Endodermal cell (in vitro differentiated cells): ENCODE data around the gene C3orf52. TPM values are rescaled to one million over a fixed set of nuclear protein-coding genes. Genes with fewer than 3 reads are reported as not detected.

Source experiments
- DNase-seq: peaks from one replicate; pipeline ENCODE4 v3.0.0-alpha.2; 2017
- H3K27ac ChIP-seq: 2 replicates; pipeline ENCODE4 v1.5.1; 2013; ENCODE audit warnings: mild to moderate bottlenecking, low read depth, low read length, moderate library complexity
- H3K27me3 ChIP-seq: 2 replicates; pipeline ENCODE4 v1.6.1; 2013; ENCODE audit warnings: mild to moderate bottlenecking, low read length, moderate library complexity; ENCODE audit not compliant: insufficient read depth, control insufficient read depth, poor library complexity, severe bottlenecking
- H3K36me3 ChIP-seq: 2 replicates; pipeline ENCODE4 v1.7.0; 2013; ENCODE audit warnings: mild to moderate bottlenecking, low read length, moderate library complexity; ENCODE audit not compliant: control insufficient read depth, insufficient read depth
- H3K4me1 ChIP-seq: one replicate; pipeline ENCODE4 v1.7.0; 2013; ENCODE audit warnings: low read length; ENCODE audit not compliant: control insufficient read depth, insufficient read depth
- H3K4me3 ChIP-seq: 2 replicates; pipeline ENCODE4 v1.5.1; 2013; ENCODE audit warnings: mild to moderate bottlenecking, low read length, moderate library complexity
- H3K9ac ChIP-seq: 2 replicates; pipeline ENCODE4 v1.6.1; 2013; ENCODE audit warnings: mild to moderate bottlenecking, low read length, moderate library complexity; ENCODE audit not compliant: poor library complexity, severe bottlenecking; ENCODE audit errors: extremely low read depth
- H3K9me3 ChIP-seq: 2 replicates; pipeline ENCODE4 v1.6.1; 2013; ENCODE audit warnings: mild to moderate bottlenecking, low read length, moderate library complexity; ENCODE audit not compliant: control insufficient read depth
- H3K27ac Mint-ChIP-seq: 2 replicates; pipeline ENCODE4 v1.8.0; 2020; ENCODE audit warnings: mixed read lengths
- H3K27me3 Mint-ChIP-seq: 2 replicates; pipeline ENCODE4 v1.8.0; 2021; ENCODE audit warnings: mild to moderate bottlenecking, mixed read lengths; ENCODE audit not compliant: insufficient read depth
- H3K36me3 Mint-ChIP-seq: 2 replicates; pipeline ENCODE4 v1.8.0; 2020; ENCODE audit warnings: low read depth, mixed read lengths
- H3K4me1 Mint-ChIP-seq: 2 replicates; pipeline ENCODE4 v1.8.0; 2020; ENCODE audit warnings: mixed read lengths
- H3K4me3 Mint-ChIP-seq: 2 replicates; pipeline ENCODE4 v1.8.0; 2020; ENCODE audit warnings: mild to moderate bottlenecking, moderate library complexity, mixed read lengths
- H3K9me3 Mint-ChIP-seq: 2 replicates; pipeline ENCODE4 v1.8.0; 2020; ENCODE audit warnings: mild to moderate bottlenecking, mixed read lengths
- WGBS, 2 experiments: methylation state at CpG; one replicate each; pipeline versions ENCODE4 v1.1.5 to v1.1.7; 2013; ENCODE audit warnings: missing lambda C conversion rate in 2 of 2, mixed read lengths in 1 of 2; ENCODE audit not compliant: insufficient coverage in 1 of 2, insufficient read length in 1 of 2; 5-methylcytosine and 5-hydroxymethylcytosine counted together
- total RNA-seq, 2 donors: library from RNA; stranded (reverse); fragmentation: NEBNext Ultra II Directional in 1 of 2; extraction: Animal tissue kit (Norgen Biotek cat#: 25700) in 1 of 2; gene quantifications; 2 replicates in 1 of 2; 3 replicates in 1 of 2; pipeline ENCODE4 v1.2.1, GENCODE V29; 2021
- TF ChIP-seq, protein P1 (sequence below): fragments of 200-600 bp; sonication (generic); conservative IDR thresholded peaks from 2 replicates; pipeline ENCODE4 v1.5.0; 2021; ENCODE audit warnings: antibody characterized with exemption, mild to moderate bottlenecking

The C3orf52 gene
- total RNA-seq, 2 donors from 2014 or later: 5.2 to 6.7 TPM

DNA sequence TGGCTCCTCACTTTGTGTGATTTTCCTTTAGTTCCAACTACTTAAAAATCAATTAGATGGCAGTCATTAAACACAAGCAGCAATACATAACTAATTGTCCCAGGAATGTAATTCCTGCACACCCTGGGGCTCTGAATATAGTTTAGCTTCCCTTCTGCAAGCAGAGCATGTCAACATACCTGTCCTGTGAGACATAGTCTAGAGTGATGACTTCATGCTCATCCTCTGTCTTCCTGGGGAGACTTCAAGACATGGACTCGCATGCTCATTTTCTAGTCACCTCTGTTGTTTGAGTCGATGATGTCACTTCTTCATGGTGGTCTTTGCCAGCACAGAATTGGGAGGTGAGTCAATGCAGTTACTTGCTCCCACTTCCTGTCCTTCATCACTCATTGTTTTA, 15.7 kb downstream of the C3orf52 start:
- TF ChIP-seq, protein P1, sequence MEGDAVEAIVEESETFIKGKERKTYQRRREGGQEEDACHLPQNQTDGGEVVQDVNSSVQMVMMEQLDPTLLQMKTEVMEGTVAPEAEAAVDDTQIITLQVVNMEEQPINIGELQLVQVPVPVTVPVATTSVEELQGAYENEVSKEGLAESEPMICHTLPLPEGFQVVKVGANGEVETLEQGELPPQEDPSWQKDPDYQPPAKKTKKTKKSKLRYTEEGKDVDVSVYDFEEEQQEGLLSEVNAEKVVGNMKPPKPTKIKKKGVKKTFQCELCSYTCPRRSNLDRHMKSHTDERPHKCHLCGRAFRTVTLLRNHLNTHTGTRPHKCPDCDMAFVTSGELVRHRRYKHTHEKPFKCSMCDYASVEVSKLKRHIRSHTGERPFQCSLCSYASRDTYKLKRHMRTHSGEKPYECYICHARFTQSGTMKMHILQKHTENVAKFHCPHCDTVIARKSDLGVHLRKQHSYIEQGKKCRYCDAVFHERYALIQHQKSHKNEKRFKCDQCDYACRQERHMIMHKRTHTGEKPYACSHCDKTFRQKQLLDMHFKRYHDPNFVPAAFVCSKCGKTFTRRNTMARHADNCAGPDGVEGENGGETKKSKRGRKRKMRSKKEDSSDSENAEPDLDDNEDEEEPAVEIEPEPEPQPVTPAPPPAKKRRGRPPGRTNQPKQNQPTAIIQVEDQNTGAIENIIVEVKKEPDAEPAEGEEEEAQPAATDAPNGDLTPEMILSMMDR: no peak
- no peaks in the 10 kb centered on the region for H3K4me1 ChIP-seq
- WGBS, 2 experiments: 95 to 96% methylated on average over 2 of the region's 2 CpGs
- Mint-ChIP-seq H3K36me3 (peaks cover 5% of the 10 kb centered on the region), H3K27ac (no peak overlapping the region), H3K4me3 (no peak overlapping the region), H3K4me1 (no peaks in the 10 kb centered on the region), H3K27me3 (no peaks in the 10 kb centered on the region), H3K9me3 (no peaks in the 10 kb centered on the region)
- peaks cover 19% of the 10 kb centered on the region for H3K36me3 ChIP-seq
- no peaks in the 10 kb centered on the region for H3K9me3 ChIP-seq
- H3K27ac ChIP-seq: no peak overlapping the region
- no peak overlapping the region for H3K9ac ChIP-seq
- no peaks in the 10 kb centered on the region for H3K27me3 ChIP-seq
- no peak overlapping the region for H3K4me3 ChIP-seq
- no peak for DNase-seq

DNA sequence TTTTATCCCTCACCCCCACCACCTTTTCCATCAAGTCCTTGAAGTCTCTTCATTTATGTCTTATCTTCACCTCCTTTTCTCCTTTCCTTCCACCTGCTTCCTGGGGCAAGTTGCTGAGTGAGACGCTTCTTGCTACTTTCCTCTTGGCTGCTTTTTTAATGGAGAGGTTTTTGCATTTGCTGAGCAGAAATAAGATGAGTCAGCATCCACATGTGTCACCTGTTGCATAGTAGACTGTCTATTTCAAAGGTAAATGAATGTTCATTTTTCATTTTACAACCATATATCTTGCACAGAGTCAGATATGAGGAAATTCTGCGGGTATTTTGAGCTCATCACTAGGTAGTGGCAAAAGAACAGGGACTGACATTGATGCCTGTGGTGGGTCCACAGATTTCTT, 18.6 kb downstream of the C3orf52 start:
- H3K4me3 ChIP-seq: no peak overlapping the region
- no peak for DNase-seq
- Mint-ChIP-seq H3K4me3 (no peak overlapping the region), H3K36me3 (no peaks in the 10 kb centered on the region), H3K4me1 (no peaks in the 10 kb centered on the region), H3K27ac (no peak overlapping the region), H3K9me3 (no peaks in the 10 kb centered on the region), H3K27me3 (no peaks in the 10 kb centered on the region)
- no peaks in the 10 kb centered on the region for H3K27me3 ChIP-seq
- no peaks in the 10 kb centered on the region for H3K9me3 ChIP-seq
- no peaks in the 10 kb centered on the region for H3K4me1 ChIP-seq
- H3K27ac ChIP-seq: no peak overlapping the region
- H3K9ac ChIP-seq: no peak overlapping the region
- TF ChIP-seq, protein P1: no peak
- H3K36me3 ChIP-seq: peaks cover 14% of the 10 kb centered on the region
- 88% methylated on average over 2 of the region's 2 CpGs; no CpG with 5 or more reads in 1 of the 2 experiments for WGBS, 2 experiments

DNA sequence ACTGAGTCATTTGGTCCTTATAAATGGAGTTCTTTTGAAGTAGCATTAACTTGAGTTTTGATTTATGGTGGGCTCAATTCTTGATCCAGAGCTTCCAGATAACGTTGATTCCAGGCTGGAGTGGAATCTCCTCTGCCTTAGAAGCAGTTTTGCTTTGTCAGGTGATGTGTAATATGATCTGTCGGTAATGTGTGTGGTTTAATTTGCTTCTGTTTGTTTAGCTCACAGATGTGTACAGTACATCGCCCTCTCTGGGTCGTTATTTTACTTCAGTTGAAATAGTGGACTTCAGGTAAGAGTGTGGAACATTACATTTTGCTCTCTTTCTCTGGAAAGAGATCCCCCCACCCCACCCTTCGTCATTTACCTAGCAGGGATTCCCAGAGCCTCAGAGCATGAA, 23.1 kb downstream of the C3orf52 start:
- Mint-ChIP-seq H3K4me3 (no peak overlapping the region), H3K36me3 (no peaks in the 10 kb centered on the region), H3K27me3 (no peaks in the 10 kb centered on the region), H3K4me1 (no peaks in the 10 kb centered on the region), H3K9me3 (no peaks in the 10 kb centered on the region), H3K27ac (no peak overlapping the region)
- Histone ChIP-seq H3K4me3 (no peak overlapping the region), H3K27me3 (no peaks in the 10 kb centered on the region), H3K9me3 (no peaks in the 10 kb centered on the region), H3K36me3 (peaks cover 20% of the 10 kb centered on the region), H3K27ac (no peak overlapping the region), H3K9ac (no peak overlapping the region), H3K4me1 (no peaks in the 10 kb centered on the region)
- DNase-seq: no peak
- WGBS, 2 experiments: 91 to 100% methylated on average over 1 to 5 of the region's 5 CpGs
- TF ChIP-seq, protein P1: no peak
